ENCODE measurements around the gene UROC1.

The UROC1 gene

GRCh38 chr3:126497956-126498355, 19.6 kb downstream of the UROC1 start:
- in situ Hi-C loops (cut with MboI; ENCODE audit: low sequenced_read_pairs): no loop called here

GRCh38 chr3:126496894-126497850, 20.4 kb downstream of the UROC1 start:
- in situ Hi-C loops (cut with MboI; ENCODE audit: low sequenced_read_pairs): no loop called here

GRCh38 chr3:126495786-126496185, 21.8 kb downstream of the UROC1 start:
- in situ Hi-C loops (cut with MboI; ENCODE audit: low sequenced_read_pairs): no loop called here

- in situ Hi-C loops (cut with MboI; ENCODE audit: low sequenced_read_pairs): no loop called here
Measured at GRCh38 chr3:126494970-126495230, 22.7 kb downstream of the UROC1 start.

- in situ Hi-C loops (cut with MboI; ENCODE audit: low sequenced_read_pairs): no loop called here
Measured at GRCh38 chr3:126494204-126494969, 23.2 kb downstream of the UROC1 start.

GRCh38 chr3:126493739-126494138, 23.8 kb downstream of the UROC1 start:
- in situ Hi-C loops (cut with MboI; ENCODE audit: low sequenced_read_pairs): no loop called here

- in situ Hi-C loops (cut with MboI; ENCODE audit: low sequenced_read_pairs): no loop called here
Measured at GRCh38 chr3:126493051-126493450, 24.5 kb downstream of the UROC1 start.

- in situ Hi-C loops (cut with MboI; ENCODE audit: low sequenced_read_pairs): no loop called here
Measured at GRCh38 chr3:126491221-126492013, 26.2 kb downstream of the UROC1 start.

GRCh38 chr3:126490619-126491018, 27.0 kb downstream of the UROC1 start:
- in situ Hi-C loops (cut with MboI; ENCODE audit: low sequenced_read_pairs): no loop called here

- in situ Hi-C loops (cut with MboI; ENCODE audit: low sequenced_read_pairs): no loop called here
Measured at GRCh38 chr3:126488886-126489569, 28.5 kb downstream of the UROC1 start.

- in situ Hi-C loops (cut with MboI; ENCODE audit: low sequenced_read_pairs): no loop called here
Measured at GRCh38 chr3:126488185-126488584, 29.4 kb downstream of the UROC1 start.

GRCh38 chr3:126487151-126487771, 30.3 kb downstream of the UROC1 start:
- in situ Hi-C loops (cut with MboI; ENCODE audit: low sequenced_read_pairs): no loop called here

- in situ Hi-C loops (cut with MboI; ENCODE audit: low sequenced_read_pairs): no loop called here
Measured at GRCh38 chr3:126486360-126486847, 31.2 kb downstream of the UROC1 start.

GRCh38 chr3:126485956-126486355, 31.6 kb downstream of the UROC1 start:
- in situ Hi-C loops (cut with MboI; ENCODE audit: low sequenced_read_pairs): no loop called here

GRCh38 chr3:126485176-126485897, 32.2 kb downstream of the UROC1 start:
- in situ Hi-C loops (cut with MboI; ENCODE audit: low sequenced_read_pairs): no loop called here

- in situ Hi-C loops (cut with MboI; ENCODE audit: low sequenced_read_pairs): no loop called here
Measured at GRCh38 chr3:126484662-126485061, 32.9 kb downstream of the UROC1 start.

GRCh38 chr3:126484148-126484547, 33.4 kb downstream of the UROC1 start:
- in situ Hi-C loops (cut with MboI; ENCODE audit: low sequenced_read_pairs): no loop called here

GRCh38 chr3:126483321-126483761, 34.2 kb downstream of the UROC1 start:
- in situ Hi-C loops (cut with MboI; ENCODE audit: low sequenced_read_pairs): no loop called here

GRCh38 chr3:126482503-126483255, 34.9 kb downstream of the UROC1 start:
- in situ Hi-C loops (cut with MboI; ENCODE audit: low sequenced_read_pairs): no loop called here
